IMR-90 (cell line): Measurements from ENCODE around the gene INTS12. TPM values are rescaled to one million over a fixed set of nuclear protein-coding genes. Genes with fewer than 3 reads are reported as not detected.

ENCODE experiments used
- ATAC-seq: fragments of 200-7000 bp; cut with Tn5 transposase; 2 replicates; pipeline ENCODE4 v1.9.1; 2020; ENCODE audit warnings: low read depth, mild to moderate bottlenecking, moderate library complexity
- BruUV-seq: library from RNA; stranded (reverse); fragments of 400-500 nt; replicated peaks from 2 replicates; lab custom pipeline; 2021; lab: Mats Ljungman, UMichigan
- CTCF ChIA-PET: fragments of 300-600 bp; formaldehyde crosslinking; extraction: SDS; loops from one replicate; lab custom pipeline; 2021; ENCODE audit warnings: antibody characterized with exemption; lab: Yijun Ruan, JAX
- POLR2A ChIA-PET: fragments of 300-600 bp; sonication (Branson Sonifier 250); formaldehyde crosslinking; loops from one replicate; lab custom pipeline; 2022; ENCODE audit warnings: antibody characterized with exemption; ENCODE audit not compliant: unreplicated experiment; lab: Charles Lee
- DNase-seq: peaks from one replicate; pipeline ENCODE4 v3.0.0; 2013
- H2AFZ ChIP-seq: replicated peaks from 2 replicates; pipeline ENCODE3; 2013; ENCODE audit warnings: low read length, mild to moderate bottlenecking; ENCODE audit not compliant: poor library complexity
- H2AK5ac ChIP-seq: 2 replicates; pipeline ENCODE4 v1.6.1; 2013; ENCODE audit warnings: low read depth, low read length, inconsistent platforms
- H2AK9ac ChIP-seq: replicated peaks from 2 replicates; pipeline ENCODE3; 2013; ENCODE audit warnings: mild to moderate bottlenecking, low read depth, low read length, moderate library complexity; ENCODE audit not compliant: poor library complexity
- H2BK120ac ChIP-seq: 2 replicates; pipeline ENCODE4 v1.6.1; 2013; ENCODE audit warnings: low read depth, low read length, inconsistent platforms
- H2BK15ac ChIP-seq: 3 replicates; pipeline ENCODE4 v1.6.1; 2013; ENCODE audit warnings: low read depth, low read length, inconsistent platforms
- H2BK20ac ChIP-seq: 2 replicates; pipeline ENCODE4 v1.6.1; 2013; ENCODE audit warnings: low read depth, mild to moderate bottlenecking, inconsistent platforms, low read length, moderate library complexity
- H2BK5ac ChIP-seq: 2 replicates; pipeline ENCODE4 v1.6.1; 2013; ENCODE audit warnings: mild to moderate bottlenecking, low read depth, low read length, inconsistent platforms; ENCODE audit not compliant: poor library complexity, severe bottlenecking
- H3K14ac ChIP-seq: replicated peaks from 2 replicates; pipeline ENCODE4 v1.6.1; 2013; ENCODE audit warnings: low read depth, low read length, inconsistent platforms
- H3K18ac ChIP-seq: 2 replicates; pipeline ENCODE4 v1.6.1; 2013; ENCODE audit warnings: low read depth, low read length, control low read depth
- H3K23ac ChIP-seq: 2 replicates; pipeline ENCODE4 v1.6.1; 2013; ENCODE audit warnings: low read depth, low read length, inconsistent platforms
- H3K27ac ChIP-seq: 2 replicates; pipeline ENCODE4 v1.5.1; 2013; ENCODE audit warnings: mild to moderate bottlenecking, control low read depth, low read length; ENCODE audit not compliant: insufficient read depth
- H3K27me3 ChIP-seq: 2 replicates; pipeline ENCODE4 v1.6.1; 2013; ENCODE audit warnings: low read length; ENCODE audit not compliant: control insufficient read depth, insufficient read depth
- H3K36me3 ChIP-seq: 2 replicates; pipeline ENCODE4 v1.6.1; 2013; ENCODE audit warnings: low read length, mixed read lengths; ENCODE audit not compliant: control insufficient read depth, insufficient read depth
- H3K4ac ChIP-seq: 2 replicates; pipeline ENCODE4 v1.6.1; 2013; ENCODE audit warnings: low read depth, low read length, inconsistent platforms
- H3K4me1 ChIP-seq: 2 replicates; pipeline ENCODE4 v1.6.1; 2013; ENCODE audit warnings: low read length, mixed read lengths; ENCODE audit not compliant: control insufficient read depth, insufficient read depth
- H3K4me2 ChIP-seq: 2 replicates; pipeline ENCODE4 v1.6.1; 2013; ENCODE audit warnings: low read depth, mild to moderate bottlenecking, control low read depth, low read length, moderate library complexity
- H3K4me3 ChIP-seq: 2 replicates; pipeline ENCODE4 v1.5.1; 2013; ENCODE audit warnings: low read depth, mild to moderate bottlenecking, control low read depth, low read length, moderate library complexity; ENCODE audit not compliant: insufficient read depth
- H3K56ac ChIP-seq: 2 replicates; pipeline ENCODE4 v1.6.1; 2013; ENCODE audit warnings: low read length, inconsistent platforms; ENCODE audit not compliant: insufficient read depth; ENCODE audit errors: extremely low read depth
- H3K79me1 ChIP-seq, 2 experiments: 2 replicates each; pipeline ENCODE4 v1.6.1; 2013; ENCODE audit warnings: low read length in 2 of 2, inconsistent platforms in 1 of 2, low read depth in 1 of 2
- H3K9ac ChIP-seq: 2 replicates; pipeline ENCODE4 v1.6.1; 2013; ENCODE audit warnings: low read depth, low read length, control low read depth
- H3K9me1 ChIP-seq: 2 replicates; pipeline ENCODE4 v1.6.1; 2013; ENCODE audit warnings: low read length, inconsistent platforms; ENCODE audit not compliant: insufficient read depth
- H3K9me3 ChIP-seq: 2 replicates; pipeline ENCODE4 v1.6.1; 2013; ENCODE audit warnings: low read length; ENCODE audit not compliant: control insufficient read depth, insufficient read depth
- H4K20me1 ChIP-seq: 2 replicates; pipeline ENCODE4 v1.6.1; 2013; ENCODE audit warnings: low read length, inconsistent platforms; ENCODE audit not compliant: insufficient read depth
- H4K5ac ChIP-seq: 2 replicates; pipeline ENCODE4 v1.6.1; 2013; ENCODE audit warnings: mild to moderate bottlenecking, low read depth, low read length, control low read depth
- H4K8ac ChIP-seq, 2 experiments: 2 replicates each; pipeline ENCODE4 v1.6.1; 2013; ENCODE audit warnings: low read depth in 2 of 2, low read length in 2 of 2, control low read depth in 1 of 2, inconsistent platforms in 1 of 2
- H4K91ac ChIP-seq: 2 replicates; pipeline ENCODE4 v1.6.1; 2013; ENCODE audit warnings: low read depth, low read length, inconsistent platforms; ENCODE audit not compliant: insufficient read depth
- BHLHE40 ChIP-seq: fragments of 150-350 bp; IDR thresholded peaks from 2 replicates; pipeline ENCODE4 v1.6.1; 2016; ENCODE audit warnings: mild to moderate bottlenecking, low read depth, low read length
- CEBPB ChIP-seq: IDR thresholded peaks from 2 replicates; pipeline ENCODE4 v1.6.1; 2012; ENCODE audit warnings: low read depth, low read length, improper control_type of control experiment
- CHD1 ChIP-seq: IDR thresholded peaks from 2 replicates; pipeline ENCODE4 v1.6.1; 2012; ENCODE audit warnings: low read depth, low read length, improper control_type of control experiment
- FOS ChIP-seq: fragments of 150-350 bp; IDR thresholded peaks from 2 replicates; pipeline ENCODE4 v1.6.1; 2016; ENCODE audit warnings: low read depth, low read length
- POLR2A ChIP-seq: IDR thresholded peaks from 2 replicates; pipeline ENCODE4 v1.6.1; 2012; ENCODE audit warnings: mild to moderate bottlenecking, low read depth, low read length
- RAD21 ChIP-seq: IDR thresholded peaks from 2 replicates; pipeline ENCODE4 v1.6.1; 2012; ENCODE audit warnings: low read length, improper control_type of control experiment
- RCOR1 ChIP-seq: IDR thresholded peaks from 2 replicates; pipeline ENCODE4 v1.6.1; 2012; ENCODE audit warnings: mild to moderate bottlenecking, low read length, improper control_type of control experiment; ENCODE audit not compliant: insufficient replicate concordance
- RFX5 ChIP-seq: IDR thresholded peaks from 2 replicates; pipeline ENCODE4 v1.8.0; 2012; ENCODE audit warnings: low read depth, mild to moderate bottlenecking, low read length, moderate library complexity
- SMC3 ChIP-seq: fragments of 150-350 bp; IDR thresholded peaks from 2 replicates; pipeline ENCODE4 v1.6.1; 2016; ENCODE audit warnings: low read depth, mild to moderate bottlenecking, antibody characterized with exemption, low read length, moderate library complexity
- WGBS, 2 experiments: methylation state at CpG; one replicate each; pipeline versions ENCODE4 v1.1.5 to v1.1.7; 2013; ENCODE audit warnings: missing lambda C conversion rate in 2 of 2; ENCODE audit not compliant: insufficient read length in 1 of 2; ENCODE audit errors: extremely low coverage in 2 of 2; 5-methylcytosine and 5-hydroxymethylcytosine counted together
- dilution Hi-C: fragments of 300-500 bp; cut with HindIII; formaldehyde crosslinking; loops from one replicate; pipeline ENCODE4 v1.14.3; 2018; ENCODE audit warnings: low sequenced_read_pairs; ENCODE audit not compliant: unreplicated experiment
- in situ Hi-C: fragments of 300-500 bp; cut with MboI; formaldehyde crosslinking; loops from 3 replicates; pipeline ENCODE4 v1.14.3; 2019; ENCODE audit warnings: low sequenced_read_pairs, inconsistent platforms, mixed read lengths
- intact Hi-C: fragments of 100-400 bp; cut with micrococcal nuclease; formaldehyde crosslinking; loops from 2 replicates; pipeline ENCODE4 v1.10.0; 2022
- polyA plus RNA-seq, 3 experiments: library from polyadenylated mRNA; depleted of rRNA; stranded (reverse); fragments of >200 nt; gene quantifications; 2 replicates each; pipeline ENCODE4 v1.2.3, GENCODE V29; 2012; ENCODE audit warnings: low replicate concordance in 1 of 3
- total RNA-seq: library from RNA; depleted of rRNA; stranded (reverse); fragments of >200 nt; gene quantifications from 2 replicates; pipeline ENCODE4 v1.2.3, GENCODE V29; 2012

INTS12 gene
- total and polyA plus RNA-seq, 2 of the 4 experiments (the other 2 are of a cell fraction): 27.5 to 36.0 TPM

DNA sequence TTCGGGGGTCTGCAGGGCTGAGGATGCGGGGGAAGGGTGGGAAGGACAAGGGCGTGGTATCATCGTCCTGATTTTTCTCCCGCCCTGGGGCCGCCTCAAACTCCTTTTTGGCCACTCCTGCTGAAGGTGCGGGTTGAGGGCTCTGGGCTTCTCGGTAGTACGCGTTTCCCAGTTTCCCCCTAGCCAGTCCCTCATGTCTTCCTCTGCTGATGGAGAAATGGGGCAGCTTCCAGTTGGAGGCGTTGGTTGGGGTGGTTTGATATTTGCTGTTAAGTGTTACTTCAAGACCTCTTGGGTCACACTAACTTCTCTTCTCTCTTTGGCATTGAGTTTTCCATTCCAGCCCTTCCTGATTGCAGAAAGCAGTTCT lies 577 bp upstream of the INTS12 start:
- no TSS peak for BruUV-seq
- no peaks in the 10 kb centered on the region for H3K4me1 ChIP-seq
- H3K9me1 ChIP-seq: peaks cover 3% of the 10 kb centered on the region; the same call in 1 of the 2 replicates
- WGBS, 2 experiments: 0% methylated on average over 1 of the region's 11 CpGs; no CpG with 5 or more reads in 1 of the 2 experiments
- CTCF ChIA-PET: no interaction called here
- no peak overlapping the region for H2AK5ac ChIP-seq
- ATAC-seq: peak; percentile 18
- H4K91ac ChIP-seq: no peak overlapping the region
- H4K20me1 ChIP-seq: no peaks in the 10 kb centered on the region
- no peak overlapping the region for H2BK120ac ChIP-seq
- peak overlapping the region; percentile 55; the same call in 1 of the 2 replicates for H3K14ac ChIP-seq
- in situ Hi-C loops (no loop called here), dilution Hi-C loops (no loop called here), intact Hi-C loops (loop anchor here (2.0 to 10.0 kb wide), 4 partner anchors 236 to 564 kb away; partner anchors contain the start of gene TET2)
- peak overlapping the region; percentile 59 for H3K4me3 ChIP-seq
- H3K27me3 ChIP-seq: no peaks in the 10 kb centered on the region
- peak overlapping the region; percentile 63; the same call in 1 of the 2 replicates for H3K23ac ChIP-seq
- peak overlapping the region; percentile 83 for H2AK9ac ChIP-seq
- H2BK15ac ChIP-seq: no peak overlapping the region
- H3K9ac ChIP-seq: peak overlapping the region; percentile 61
- no peak for TF ChIP-seq RCOR1
- no peak for TF ChIP-seq POLR2A
- TF ChIP-seq FOS: no peak
- TF ChIP-seq CHD1: no peak
- no peak for TF ChIP-seq CEBPB
- no peak for TF ChIP-seq BHLHE40
- TF ChIP-seq SMC3: no peak
- no peak for TF ChIP-seq RAD21
- TF ChIP-seq RFX5: no peak
- H3K56ac ChIP-seq: peak overlapping the region; percentile 61; the same call in 1 of the 2 replicates
- POLR2A ChIA-PET: no interaction called here
- no peak overlapping the region for H2BK5ac ChIP-seq
- H2BK20ac ChIP-seq: no peak overlapping the region
- H3K4me2 ChIP-seq: peak overlapping the region; percentile 98
- peak overlapping the region; percentile 99 for H2AFZ ChIP-seq
- no peaks in the 10 kb centered on the region for H3K9me3 ChIP-seq
- peak overlapping the region; percentile 33; the same call in 1 of the 2 replicates for H3K4ac ChIP-seq
- no peak for DNase-seq
- H3K36me3 ChIP-seq: peaks cover 2% of the 10 kb centered on the region; the same call in 1 of the 2 replicates
- peak overlapping the region; percentile 35; the same call in 1 of the 2 replicates for H4K5ac ChIP-seq
- H3K27ac ChIP-seq: peak overlapping the region; percentile 41; the same call in 1 of the 2 replicates
- peak overlapping the region; percentile 10 to 62; a peak in 3 of 4 replicates for H4K8ac ChIP-seq
- peaks cover 24 to 49% of the 10 kb centered on the region in 2 experiments for H3K79me1 ChIP-seq
- H3K18ac ChIP-seq: no peak overlapping the region
